ENCODE data around the gene LPAR2. TPM values are rescaled to one million over a fixed set of nuclear protein-coding genes. Genes with fewer than 3 reads are reported as not detected.
A peak's percentile ranks its signal among the peaks of the same experiment; 100 is the strongest.

Gene LPAR2
- total and polyA plus RNA-seq, 10 of the 15 experiments (the other 5 are each of a cell fraction or from before 2014, with no cell fraction given), result 0.98 to 23.8 (median 10.2) TPM

DNA sequence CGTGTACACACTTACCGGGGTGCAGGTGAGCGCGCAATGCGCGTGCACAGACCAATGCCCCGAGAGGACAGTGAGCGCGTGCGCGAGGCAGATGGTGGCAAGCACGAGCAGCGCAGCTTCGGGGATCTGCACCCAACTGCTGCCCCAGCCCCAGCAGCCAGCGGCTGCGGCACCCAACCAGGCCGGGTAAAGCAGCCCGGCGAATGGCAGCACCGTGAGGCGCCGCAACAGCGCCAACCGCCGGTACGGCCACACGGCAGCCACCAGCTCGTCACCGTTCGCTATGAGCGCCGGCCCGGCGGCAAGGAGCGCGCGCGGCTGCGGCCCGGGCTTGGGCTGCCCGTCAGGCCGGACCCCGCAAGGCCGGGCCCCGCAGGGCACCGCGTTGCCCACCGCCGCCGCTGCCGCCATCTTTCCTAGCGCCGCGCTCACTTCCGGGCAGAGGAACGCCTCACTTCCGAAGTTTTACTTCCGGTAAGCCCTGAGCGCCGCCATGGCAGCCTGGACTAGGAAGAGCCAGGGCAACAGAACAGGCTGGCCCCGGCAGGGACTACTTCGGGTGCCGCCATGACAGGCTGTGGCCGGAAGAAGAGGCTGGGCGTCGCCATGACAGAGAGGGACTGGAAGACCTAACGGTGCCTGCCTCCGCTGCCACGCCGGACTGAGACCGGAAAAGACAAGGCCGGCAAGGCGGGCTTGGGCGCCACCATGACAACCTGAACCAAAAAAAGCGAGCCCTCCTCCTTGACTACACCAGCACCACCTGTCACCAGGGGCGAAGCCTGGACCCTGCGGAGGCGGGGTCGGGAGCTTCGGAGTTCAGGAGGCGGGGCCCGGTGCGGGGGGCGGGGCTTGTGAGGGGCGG, 35.5 kb upstream of the LPAR2 start, which contains the start of gene ATP13A1 (continued):
- TF ChIP-seq, protein P1, sequence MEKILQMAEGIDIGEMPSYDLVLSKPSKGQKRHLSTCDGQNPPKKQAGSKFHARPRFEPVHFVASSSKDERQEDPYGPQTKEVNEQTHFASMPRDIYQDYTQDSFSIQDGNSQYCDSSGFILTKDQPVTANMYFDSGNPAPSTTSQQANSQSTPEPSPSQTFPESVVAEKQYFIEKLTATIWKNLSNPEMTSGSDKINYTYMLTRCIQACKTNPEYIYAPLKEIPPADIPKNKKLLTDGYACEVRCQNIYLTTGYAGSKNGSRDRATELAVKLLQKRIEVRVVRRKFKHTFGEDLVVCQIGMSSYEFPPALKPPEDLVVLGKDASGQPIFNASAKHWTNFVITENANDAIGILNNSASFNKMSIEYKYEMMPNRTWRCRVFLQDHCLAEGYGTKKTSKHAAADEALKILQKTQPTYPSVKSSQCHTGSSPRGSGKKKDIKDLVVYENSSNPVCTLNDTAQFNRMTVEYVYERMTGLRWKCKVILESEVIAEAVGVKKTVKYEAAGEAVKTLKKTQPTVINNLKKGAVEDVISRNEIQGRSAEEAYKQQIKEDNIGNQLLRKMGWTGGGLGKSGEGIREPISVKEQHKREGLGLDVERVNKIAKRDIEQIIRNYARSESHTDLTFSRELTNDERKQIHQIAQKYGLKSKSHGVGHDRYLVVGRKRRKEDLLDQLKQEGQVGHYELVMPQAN (conservative IDR thresholded peaks at IDR 0.05), result peak; percentile 93
- TF ChIP-seq POLR2A (IDR thresholded peaks at IDR 0.05; ENCODE audit: low read depth, low read length) (peak; percentile 88), CTCF (IDR thresholded peaks at IDR 0.05 in 2 of 3, conservative IDR thresholded peaks at IDR 0.05 in 1 of 3; ENCODE audit: control insufficient read depth in 2 of 3, extremely low read depth in 1 of 3, insufficient read depth in 1 of 3, low read depth in 3 of 3, low read length in 3 of 3) (no peak; a peak in 1 of 6 replicates), CREB1 (IDR thresholded peaks at IDR 0.05; ENCODE audit: low read depth) (peak; percentile 83; the same call in 1 of the 2 replicates), PAX8 (IDR thresholded peaks at IDR 0.05) (no peak), CHD2 (IDR thresholded peaks at IDR 0.05; ENCODE audit: borderline replicate concordance, low read depth, low read length) (peak; percentile 64; the same call in 1 of the 2 replicates), SREBF1 (IDR thresholded peaks at IDR 0.05; ENCODE audit: low read length) (no peak), CHD4 (IDR thresholded peaks at IDR 0.05) (no peak), EP300 (IDR thresholded peaks at IDR 0.05; ENCODE audit: borderline replicate concordance in 1 of 2, control insufficient read depth in 1 of 2, low read depth in 2 of 2, low read length in 2 of 2) (no peak), TCF3 (IDR thresholded peaks at IDR 0.05; ENCODE audit: borderline replicate concordance, insufficient read depth, low read depth, low read length) (0 out of 2 replicates have a peak, but pooled peaks have one; percentile 21), NBN (IDR thresholded peaks at IDR 0.05) (peak; percentile 62), SPI1 (IDR thresholded peaks at IDR 0.05; ENCODE audit: borderline replicate concordance, insufficient read depth, low read depth, low read length) (peak; percentile 34; the same call in 1 of the 2 replicates), ZNF274 (IDR thresholded peaks at IDR 0.05; ENCODE audit: insufficient read depth, insufficient read length) (no peak)
- TF ChIP-seq, protein P2, sequence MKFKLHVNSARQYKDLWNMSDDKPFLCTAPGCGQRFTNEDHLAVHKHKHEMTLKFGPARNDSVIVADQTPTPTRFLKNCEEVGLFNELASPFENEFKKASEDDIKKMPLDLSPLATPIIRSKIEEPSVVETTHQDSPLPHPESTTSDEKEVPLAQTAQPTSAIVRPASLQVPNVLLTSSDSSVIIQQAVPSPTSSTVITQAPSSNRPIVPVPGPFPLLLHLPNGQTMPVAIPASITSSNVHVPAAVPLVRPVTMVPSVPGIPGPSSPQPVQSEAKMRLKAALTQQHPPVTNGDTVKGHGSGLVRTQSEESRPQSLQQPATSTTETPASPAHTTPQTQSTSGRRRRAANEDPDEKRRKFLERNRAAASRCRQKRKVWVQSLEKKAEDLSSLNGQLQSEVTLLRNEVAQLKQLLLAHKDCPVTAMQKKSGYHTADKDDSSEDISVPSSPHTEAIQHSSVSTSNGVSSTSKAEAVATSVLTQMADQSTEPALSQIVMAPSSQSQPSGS (IDR thresholded peaks at IDR 0.05; ENCODE audit: low read length), result no peak
- TF ChIP-seq, protein P3, sequence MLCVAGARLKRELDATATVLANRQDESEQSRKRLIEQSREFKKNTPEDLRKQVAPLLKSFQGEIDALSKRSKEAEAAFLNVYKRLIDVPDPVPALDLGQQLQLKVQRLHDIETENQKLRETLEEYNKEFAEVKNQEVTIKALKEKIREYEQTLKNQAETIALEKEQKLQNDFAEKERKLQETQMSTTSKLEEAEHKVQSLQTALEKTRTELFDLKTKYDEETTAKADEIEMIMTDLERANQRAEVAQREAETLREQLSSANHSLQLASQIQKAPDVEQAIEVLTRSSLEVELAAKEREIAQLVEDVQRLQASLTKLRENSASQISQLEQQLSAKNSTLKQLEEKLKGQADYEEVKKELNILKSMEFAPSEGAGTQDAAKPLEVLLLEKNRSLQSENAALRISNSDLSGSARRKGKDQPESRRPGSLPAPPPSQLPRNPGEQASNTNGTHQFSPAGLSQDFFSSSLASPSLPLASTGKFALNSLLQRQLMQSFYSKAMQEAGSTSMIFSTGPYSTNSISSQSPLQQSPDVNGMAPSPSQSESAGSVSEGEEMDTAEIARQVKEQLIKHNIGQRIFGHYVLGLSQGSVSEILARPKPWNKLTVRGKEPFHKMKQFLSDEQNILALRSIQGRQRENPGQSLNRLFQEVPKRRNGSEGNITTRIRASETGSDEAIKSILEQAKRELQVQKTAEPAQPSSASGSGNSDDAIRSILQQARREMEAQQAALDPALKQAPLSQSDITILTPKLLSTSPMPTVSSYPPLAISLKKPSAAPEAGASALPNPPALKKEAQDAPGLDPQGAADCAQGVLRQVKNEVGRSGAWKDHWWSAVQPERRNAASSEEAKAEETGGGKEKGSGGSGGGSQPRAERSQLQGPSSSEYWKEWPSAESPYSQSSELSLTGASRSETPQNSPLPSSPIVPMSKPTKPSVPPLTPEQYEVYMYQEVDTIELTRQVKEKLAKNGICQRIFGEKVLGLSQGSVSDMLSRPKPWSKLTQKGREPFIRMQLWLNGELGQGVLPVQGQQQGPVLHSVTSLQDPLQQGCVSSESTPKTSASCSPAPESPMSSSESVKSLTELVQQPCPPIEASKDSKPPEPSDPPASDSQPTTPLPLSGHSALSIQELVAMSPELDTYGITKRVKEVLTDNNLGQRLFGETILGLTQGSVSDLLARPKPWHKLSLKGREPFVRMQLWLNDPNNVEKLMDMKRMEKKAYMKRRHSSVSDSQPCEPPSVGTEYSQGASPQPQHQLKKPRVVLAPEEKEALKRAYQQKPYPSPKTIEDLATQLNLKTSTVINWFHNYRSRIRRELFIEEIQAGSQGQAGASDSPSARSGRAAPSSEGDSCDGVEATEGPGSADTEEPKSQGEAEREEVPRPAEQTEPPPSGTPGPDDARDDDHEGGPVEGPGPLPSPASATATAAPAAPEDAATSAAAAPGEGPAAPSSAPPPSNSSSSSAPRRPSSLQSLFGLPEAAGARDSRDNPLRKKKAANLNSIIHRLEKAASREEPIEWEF (IDR thresholded peaks at IDR 0.05; ENCODE audit: insufficient replicate concordance, low read depth, low read length), result no peak
- TF ChIP-seq, protein P4, sequence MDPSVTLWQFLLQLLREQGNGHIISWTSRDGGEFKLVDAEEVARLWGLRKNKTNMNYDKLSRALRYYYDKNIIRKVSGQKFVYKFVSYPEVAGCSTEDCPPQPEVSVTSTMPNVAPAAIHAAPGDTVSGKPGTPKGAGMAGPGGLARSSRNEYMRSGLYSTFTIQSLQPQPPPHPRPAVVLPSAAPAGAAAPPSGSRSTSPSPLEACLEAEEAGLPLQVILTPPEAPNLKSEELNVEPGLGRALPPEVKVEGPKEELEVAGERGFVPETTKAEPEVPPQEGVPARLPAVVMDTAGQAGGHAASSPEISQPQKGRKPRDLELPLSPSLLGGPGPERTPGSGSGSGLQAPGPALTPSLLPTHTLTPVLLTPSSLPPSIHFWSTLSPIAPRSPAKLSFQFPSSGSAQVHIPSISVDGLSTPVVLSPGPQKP (IDR thresholded peaks at IDR 0.05; ENCODE audit: low read depth, low read length), result peak; percentile 81

All from GM12878 (cell line).